ENCODE results near the gene SYNGR3.
A peak's percentile ranks its signal among the peaks of the same experiment; 100 is the strongest.
"Not testable (repeated sequence)": the region's sequence is repeated elsewhere in the genome, so short reads cannot be mapped to it uniquely, and the experiment has no call there.

SYNGR3 gene

GRCh38 chr16:2029350-2029749 is 39.6 kb downstream of the SYNGR3 start:
- DNase-seq (ENCODE audit: low spot score), result no peak

DNA sequence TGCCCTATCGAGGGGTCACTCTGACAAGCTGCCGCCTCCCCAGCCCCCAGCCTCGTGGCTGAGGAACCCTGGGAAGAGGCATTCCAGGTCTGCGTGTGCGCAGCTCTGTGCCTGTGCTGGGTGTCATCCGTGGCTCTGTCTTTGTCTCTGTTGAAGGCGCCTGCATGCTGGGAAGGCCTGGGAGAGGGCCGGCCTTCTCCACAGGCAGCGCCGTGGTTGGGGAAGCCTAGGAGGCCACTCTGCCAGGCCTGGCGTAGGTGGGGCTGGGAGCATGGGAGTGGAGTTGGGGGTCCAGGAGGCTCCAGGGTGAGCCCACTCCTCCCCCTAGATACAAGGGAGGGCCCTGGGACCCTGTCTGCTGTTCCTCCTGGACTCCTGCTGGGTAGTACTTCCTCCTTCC is 40.3 kb downstream of the SYNGR3 start:
- no peak for DNase-seq (ENCODE audit: low spot score)

DNA sequence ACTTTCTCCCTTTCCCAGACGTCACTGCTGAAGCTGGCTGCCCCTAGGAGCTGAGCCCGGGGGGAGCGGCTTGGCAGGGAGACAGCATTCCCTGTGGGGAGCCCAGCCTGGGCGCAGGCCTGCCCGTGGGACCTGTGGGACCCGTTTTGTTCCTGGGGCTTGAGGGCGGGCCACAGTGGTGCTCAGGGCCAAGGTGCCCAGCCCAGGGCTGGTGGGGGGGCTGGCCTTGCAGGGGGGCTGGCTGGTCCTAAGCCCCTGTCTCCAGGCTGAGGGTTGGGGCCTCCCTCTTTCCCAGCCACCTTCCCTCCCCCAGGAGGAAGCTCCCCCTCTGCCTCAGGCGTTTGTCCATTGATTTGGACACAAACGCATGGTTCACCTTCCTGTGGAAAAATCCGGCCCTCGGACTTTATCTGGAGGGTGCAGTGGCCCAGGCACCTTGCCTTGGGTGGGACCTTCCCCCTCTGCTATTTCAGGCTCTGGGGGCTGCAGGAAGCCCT is 41.4 kb downstream of the SYNGR3 start:
- no peak for DNase-seq (ENCODE audit: low spot score)

DNA sequence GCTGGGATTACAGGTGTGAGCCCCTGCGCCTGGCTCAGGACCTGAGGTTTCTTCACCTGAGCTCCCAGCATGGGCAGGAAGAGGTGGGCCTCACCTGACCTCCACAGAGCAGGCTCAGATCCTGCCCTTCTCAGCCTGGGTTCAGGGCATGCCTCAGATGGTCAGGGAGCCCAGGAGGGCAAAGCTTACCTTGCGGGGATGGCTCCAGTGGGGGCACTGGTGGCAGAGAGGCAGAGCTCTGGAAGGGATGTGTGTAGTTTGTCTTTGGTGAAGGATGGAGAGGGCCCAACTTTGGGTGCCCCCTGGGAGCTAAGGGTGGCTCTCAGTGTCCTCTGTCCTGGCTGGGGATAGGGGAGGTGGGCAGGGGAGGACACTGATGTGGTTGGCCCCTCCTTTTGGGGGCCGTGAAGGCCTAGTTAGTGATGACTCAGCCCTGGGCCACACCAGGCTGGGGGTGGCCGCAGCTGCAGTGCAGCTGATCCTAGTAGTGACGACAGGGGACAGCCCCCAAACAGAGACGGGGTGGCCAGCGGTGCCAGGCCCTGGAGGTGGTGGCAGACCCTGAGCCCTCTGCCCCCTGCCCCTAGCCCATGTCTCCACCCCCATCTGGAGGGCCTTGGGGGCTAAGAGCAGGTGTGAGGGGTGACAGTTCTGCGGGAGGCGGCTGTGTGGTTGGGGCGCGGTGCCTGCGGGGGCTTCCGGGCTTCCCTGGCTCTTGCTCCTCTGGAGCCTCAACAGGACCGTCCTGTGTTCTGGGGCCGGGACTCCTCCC is 42.7 kb downstream of the SYNGR3 start:
- no peak for DNase-seq (ENCODE audit: low spot score)

- DNase-seq (ENCODE audit: low spot score), result peak; percentile 61
Measured at GRCh38 chr16:2033057-2033908, 43.5 kb downstream of the SYNGR3 start.

- DNase-seq (ENCODE audit: low spot score), result not testable (repeated sequence)
Measured at GRCh38 chr16:2033909-2034695, 44.3 kb downstream of the SYNGR3 start.

GRCh38 chr16:2034696-2035430 is 45.1 kb downstream of the SYNGR3 start:
- DNase-seq (ENCODE audit: low spot score), result no peak

DNA sequence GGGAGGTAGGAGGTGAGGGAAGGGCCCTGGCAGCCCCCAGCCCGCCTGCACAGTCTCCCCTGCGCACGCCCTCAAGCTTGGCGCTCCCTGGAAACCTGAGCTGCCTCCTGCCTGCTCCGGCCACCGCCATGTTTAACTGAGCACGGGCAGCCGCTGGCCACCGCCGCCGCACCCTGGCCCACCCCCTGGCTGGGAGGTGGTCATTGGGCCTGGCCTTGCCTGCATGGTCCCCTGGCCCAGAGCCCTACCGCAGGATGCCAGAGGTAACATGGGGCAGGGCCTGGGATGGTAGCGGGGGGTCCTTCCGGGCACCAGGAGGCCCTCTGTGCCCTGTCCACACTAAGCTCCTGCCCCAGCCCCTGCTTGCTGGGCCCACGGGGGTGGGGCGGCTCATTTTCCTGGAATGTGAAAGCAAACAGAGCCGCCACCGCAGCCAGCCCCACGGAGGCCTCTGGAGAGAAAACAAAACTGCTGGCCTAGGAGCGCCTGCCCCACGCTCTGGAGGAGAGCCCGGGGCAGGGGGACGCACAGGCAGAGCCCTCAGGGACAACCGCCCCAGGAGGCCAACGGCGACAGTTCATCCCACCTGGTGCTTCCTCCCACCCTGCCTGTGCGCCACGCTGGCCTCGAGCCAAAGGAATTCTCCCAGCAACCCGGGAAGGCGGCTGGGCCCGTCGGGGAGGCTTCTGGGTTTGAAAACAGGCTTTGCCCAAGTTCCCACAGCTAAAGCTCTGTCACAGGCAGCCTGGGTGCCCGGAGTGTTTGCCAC is 45.8 kb downstream of the SYNGR3 start:
- DNase-seq (ENCODE audit: low spot score), result peak; percentile 56

GRCh38 chr16:2036200-2036966 is 46.6 kb downstream of the SYNGR3 start:
- no peak for DNase-seq (ENCODE audit: low spot score)

DNA sequence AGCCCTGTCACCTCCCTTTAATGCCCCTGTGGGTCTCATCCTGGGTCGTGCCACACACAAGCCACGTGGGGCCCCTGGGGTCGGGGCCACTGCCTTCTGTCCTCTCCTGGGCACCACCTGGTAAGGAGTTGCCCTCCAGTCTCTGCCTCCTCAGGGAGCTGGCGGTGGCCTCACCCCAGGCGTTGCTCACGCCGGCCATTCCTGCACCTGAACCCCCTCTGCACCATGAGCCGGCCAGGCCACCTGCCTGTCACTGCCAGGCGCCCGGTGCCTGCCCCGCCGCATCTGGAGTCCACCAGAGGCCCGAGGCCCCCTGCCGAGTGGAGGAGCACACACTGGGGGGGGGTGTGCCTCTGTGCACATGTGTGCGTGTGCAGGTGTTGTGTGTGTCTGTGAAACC is 47.3 kb downstream of the SYNGR3 start:
- DNase-seq (ENCODE audit: low spot score), result no peak

- DNase-seq (ENCODE audit: low spot score), result no peak
Measured at GRCh38 chr16:2037647-2038381, 48.0 kb downstream of the SYNGR3 start.

DNA sequence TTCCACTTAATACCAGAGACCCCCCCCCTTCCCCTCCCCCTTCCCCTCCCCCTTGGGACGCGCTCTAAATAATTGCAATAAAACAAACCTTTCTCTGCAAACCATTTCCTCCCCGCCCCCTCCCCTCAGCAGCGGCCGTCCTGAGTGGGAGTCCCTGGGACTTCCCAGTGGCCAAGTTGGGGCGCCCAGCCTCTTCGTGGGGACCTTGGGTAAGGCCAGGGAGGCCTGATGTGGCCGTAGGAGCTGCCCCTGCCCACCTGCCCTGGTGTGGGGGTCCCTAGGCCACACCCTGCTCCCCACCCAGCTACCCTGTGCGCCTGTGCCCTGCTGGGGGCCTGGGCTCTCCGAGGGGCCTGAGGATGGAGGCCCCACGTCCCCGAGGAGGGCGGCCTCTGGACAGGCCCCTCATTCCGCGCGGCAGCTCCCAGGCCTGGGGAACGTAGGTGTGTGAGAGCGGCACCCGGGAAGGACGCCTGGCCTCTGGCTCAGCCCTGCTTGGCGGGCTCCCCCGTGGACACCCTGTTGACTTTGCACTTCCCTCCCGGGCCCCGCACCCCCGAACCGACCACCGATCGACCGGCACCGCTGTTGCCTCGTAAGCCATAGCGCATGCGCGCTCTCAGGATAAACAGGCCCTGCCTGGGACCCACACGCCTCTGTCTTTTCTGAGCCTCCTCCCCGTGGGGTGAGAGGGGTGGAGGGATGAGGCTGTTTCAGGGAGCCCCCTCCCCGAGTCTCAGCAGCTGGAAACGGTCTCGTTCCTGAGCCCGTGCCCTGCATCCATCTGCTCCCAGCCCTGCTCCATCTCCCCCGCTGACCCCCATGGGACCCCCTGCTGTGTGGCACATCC is 48.8 kb downstream of the SYNGR3 start:
- no peak for DNase-seq (ENCODE audit: low spot score)

DNA sequence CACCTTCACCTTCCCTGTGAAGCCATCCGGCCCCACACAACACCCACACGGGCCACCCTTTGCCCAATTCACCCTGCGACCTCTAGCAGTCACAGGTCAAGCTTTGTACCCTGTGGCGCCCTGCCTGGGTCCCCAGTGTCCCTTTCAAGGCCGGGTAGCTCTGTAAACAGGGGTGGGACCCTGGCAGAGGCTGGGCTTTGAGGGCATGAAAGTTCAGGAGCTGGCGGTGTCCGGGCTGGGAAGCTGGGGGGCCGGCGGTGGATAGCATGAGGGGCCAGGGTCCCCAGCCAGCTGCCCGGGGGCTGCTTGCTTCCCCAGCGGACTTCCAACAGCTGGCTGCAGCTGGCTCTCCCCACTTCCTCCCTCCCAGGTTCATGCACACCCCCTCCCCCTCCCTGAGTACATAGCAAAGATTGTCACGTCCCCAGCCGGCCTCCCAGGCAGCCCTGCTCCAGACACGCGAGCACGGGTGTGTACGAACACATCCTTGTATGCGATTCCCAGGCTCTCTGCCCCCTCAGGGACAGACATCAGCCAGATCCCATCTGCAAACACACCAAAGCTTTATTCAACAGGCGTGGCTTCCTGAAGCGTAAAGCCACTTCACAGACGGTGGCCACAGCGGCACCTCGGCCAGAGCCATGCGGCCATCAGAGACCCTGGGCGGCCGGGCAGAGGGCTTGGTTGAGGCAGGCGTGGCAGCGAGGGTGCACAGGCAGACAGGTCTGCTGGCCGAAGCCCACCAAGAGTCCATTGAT is 49.7 kb downstream of the SYNGR3 start:
- no peak for DNase-seq (ENCODE audit: low spot score)

DNA sequence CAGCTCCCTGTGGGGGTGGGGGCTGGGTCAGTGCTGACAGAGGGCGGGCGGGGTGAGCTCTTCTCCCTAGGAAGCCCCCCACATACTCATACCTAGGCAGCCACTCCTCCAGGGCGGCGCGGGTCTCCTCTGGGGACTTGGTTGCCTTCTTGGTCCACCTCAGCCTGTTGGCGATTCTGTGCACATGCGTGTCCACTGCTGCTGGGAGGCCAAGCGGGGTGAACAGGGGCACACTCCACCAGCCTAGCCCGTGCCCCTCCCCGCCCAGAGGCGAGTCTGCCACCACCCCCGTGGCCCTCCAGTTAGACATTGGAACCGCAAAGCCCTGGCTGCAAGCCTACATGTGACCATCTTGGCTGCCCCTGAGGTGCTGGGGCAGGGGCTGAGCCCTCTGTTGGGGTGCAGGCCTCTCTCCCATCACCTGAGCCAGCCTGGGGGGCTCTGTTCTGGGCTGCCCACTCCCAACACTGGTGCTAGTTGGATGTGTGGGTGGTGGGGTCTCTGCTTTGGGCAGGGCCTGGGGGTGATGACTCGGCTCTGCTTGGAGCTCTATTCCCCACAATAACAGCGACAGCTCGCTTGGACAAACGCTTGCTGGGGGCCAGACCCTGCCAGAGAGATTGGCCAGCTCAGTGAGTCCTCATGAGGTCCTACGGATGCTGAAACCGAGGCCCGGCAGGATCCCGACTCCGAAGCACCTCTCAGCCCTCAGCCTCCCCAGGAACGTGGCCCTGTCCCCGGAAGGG is 50.4 kb downstream of the SYNGR3 start:
- no peak for DNase-seq (ENCODE audit: low spot score)

DNA sequence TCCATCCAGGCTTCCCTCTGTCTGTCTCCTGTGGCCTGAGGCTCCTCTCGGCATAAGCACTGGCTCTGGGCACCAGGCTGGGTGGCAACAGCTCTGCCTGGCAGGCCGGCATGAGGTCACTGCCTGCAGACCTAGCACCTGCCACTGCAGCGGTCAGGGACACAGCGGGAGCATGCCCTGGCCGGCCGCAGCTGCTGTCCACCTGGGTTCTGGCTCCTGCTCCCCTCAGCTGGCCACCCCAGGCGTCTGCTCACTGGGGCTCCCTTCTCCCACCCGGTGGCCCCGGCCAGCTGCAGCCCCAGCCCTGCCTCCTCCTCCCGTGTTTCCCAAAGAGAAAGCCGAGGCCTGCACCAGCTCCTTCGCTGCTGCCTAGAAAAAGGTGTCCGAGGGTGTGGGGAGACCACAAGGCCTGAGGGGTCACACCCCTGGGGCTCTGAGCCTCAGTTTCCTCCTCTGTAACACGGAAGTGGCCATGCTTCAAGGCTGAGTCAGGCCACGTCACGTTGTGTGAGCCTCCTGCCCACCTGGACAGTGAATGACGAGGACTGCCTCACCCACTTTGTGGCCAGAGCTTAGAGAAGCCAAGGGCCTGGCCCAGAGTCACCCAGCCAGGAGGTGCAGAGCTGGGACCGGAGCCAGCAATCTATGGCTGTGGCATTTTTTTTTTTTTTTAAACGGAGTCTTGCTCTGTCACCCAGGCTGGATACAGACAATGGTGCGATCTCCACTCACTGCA is 51.2 kb downstream of the SYNGR3 start:
- no peak for DNase-seq (ENCODE audit: low spot score)

All from iPS-NIHi11 (cell line).